ENCODE measurements around the gene PHF12.

Gene PHF12

DNA sequence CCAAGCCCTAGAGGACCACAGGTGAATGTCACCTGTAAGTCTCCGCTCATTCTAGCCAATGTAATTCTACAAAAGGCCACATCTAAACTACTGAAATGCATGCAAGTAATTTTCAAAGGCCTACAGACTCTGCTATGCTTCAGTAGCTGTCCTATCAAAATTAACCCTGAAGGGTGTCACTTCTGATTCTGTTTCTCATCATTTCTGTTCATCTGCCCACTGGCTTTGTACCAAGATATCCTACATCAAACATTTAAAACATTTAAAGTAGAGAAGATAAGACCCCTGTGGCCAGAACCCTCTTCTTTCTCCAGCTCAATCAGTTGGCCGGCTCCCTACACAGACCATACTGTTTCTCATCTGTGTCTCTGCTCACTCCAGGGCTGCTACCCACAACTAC lies 21.5 kb downstream of the PHF12 start:
- TF ChIP-seq, protein P1, sequence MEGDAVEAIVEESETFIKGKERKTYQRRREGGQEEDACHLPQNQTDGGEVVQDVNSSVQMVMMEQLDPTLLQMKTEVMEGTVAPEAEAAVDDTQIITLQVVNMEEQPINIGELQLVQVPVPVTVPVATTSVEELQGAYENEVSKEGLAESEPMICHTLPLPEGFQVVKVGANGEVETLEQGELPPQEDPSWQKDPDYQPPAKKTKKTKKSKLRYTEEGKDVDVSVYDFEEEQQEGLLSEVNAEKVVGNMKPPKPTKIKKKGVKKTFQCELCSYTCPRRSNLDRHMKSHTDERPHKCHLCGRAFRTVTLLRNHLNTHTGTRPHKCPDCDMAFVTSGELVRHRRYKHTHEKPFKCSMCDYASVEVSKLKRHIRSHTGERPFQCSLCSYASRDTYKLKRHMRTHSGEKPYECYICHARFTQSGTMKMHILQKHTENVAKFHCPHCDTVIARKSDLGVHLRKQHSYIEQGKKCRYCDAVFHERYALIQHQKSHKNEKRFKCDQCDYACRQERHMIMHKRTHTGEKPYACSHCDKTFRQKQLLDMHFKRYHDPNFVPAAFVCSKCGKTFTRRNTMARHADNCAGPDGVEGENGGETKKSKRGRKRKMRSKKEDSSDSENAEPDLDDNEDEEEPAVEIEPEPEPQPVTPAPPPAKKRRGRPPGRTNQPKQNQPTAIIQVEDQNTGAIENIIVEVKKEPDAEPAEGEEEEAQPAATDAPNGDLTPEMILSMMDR (IDR thresholded peaks at IDR 0.05; ENCODE audit: low read depth, low read length): no peak
- no peak overlapping the region for H3K4me3 ChIP-seq (ENCODE audit: low read depth, low read length)

DNA sequence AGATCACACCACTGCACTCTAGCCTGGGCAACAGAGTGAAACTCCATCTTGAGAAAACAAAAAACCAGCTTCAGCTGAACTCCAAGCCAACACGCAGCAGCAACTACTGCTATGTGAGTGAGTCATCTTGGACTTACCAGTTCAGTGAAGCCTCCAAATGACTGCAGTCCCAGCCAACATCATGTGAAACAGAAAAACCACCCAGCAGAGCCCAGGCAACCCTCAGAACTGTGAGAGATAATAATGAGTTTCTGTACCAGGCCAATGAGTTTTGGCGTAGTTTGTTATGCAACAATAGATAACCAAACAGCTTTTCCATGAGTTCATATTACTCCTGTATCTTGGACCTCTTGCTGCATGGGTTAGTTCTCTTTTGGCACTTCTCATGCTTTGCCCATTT lies 23.3 kb downstream of the PHF12 start:
- no peak overlapping the region for H3K4me3 ChIP-seq (ENCODE audit: low read depth, low read length)
- TF ChIP-seq, protein P1 (IDR thresholded peaks at IDR 0.05; ENCODE audit: low read depth, low read length): no peak

DNA sequence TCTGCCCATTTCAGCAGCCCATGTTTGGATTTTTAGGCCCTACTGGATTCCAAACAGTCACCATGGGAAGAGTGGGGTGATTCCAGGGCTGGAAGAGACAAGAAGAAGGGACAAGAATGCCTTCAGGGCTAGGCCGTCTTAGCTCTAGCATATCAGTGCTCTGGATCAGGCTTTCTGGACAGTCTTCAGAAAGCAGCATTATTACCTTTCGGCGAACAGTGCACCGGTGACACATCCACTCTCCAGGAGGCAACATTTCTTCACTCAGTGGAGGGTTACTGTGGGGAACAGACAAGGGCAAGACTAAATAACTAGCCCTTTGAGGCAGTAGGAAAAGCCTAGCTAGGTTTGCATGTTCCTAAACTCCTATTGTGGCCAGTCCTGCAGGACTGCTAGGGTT lies 24.5 kb downstream of the PHF12 start:
- TF ChIP-seq, protein P1 (IDR thresholded peaks at IDR 0.05; ENCODE audit: low read depth, low read length): no peak
- no peak overlapping the region for H3K4me3 ChIP-seq (ENCODE audit: low read depth, low read length)

DNA sequence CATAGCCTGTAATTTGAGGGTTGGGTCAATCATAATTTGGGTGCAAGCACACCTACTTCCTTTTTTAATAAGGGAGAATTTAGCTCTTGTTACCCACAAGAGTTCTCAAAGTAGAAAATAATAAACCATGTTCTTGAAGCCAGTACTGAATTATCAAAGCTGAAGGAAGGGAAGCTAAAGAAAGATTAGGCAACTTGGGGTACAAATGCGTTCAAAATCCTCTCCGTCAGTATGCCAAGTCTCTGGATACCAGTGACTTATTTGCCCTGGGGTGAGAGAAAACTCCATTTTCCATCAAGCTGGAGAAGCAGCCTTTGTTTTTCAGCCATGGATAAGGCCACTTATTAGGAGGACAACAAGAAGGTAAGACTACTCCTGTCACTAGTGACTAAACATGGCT lies 25.0 kb downstream of the PHF12 start:
- TF ChIP-seq, protein P1 (IDR thresholded peaks at IDR 0.05; ENCODE audit: low read depth, low read length): no peak

DNA sequence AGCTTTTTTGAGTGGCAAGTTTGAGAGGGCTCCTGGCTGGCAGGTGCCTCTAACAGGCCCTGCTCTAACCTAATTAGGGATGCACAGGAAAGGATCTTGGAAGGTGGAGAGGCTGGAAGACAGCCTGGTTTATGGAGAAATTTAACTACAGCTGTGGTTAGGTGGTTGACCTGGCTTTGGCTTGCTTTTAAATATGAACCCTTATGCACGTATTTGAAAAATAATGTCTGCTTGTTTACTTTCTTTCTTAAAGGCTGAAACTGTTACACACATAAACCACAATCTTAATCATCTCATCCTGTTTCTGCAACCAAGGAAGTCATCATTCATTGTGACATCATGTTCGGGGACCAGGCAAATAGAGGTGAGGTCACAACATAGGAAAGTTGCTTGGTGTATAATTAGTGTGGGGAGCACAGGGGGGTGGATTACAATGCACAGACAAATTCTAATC lies 25.4 kb downstream of the PHF12 start:
- TF ChIP-seq, protein P1 (IDR thresholded peaks at IDR 0.05; ENCODE audit: low read depth, low read length): no peak
- H3K4me3 ChIP-seq (ENCODE audit: low read depth, low read length): no peak overlapping the region

More for the DNA sequence above, 25.0 kb downstream of the PHF12 start:
- no peak overlapping the region for H3K4me3 ChIP-seq (ENCODE audit: low read depth, low read length)

DNA sequence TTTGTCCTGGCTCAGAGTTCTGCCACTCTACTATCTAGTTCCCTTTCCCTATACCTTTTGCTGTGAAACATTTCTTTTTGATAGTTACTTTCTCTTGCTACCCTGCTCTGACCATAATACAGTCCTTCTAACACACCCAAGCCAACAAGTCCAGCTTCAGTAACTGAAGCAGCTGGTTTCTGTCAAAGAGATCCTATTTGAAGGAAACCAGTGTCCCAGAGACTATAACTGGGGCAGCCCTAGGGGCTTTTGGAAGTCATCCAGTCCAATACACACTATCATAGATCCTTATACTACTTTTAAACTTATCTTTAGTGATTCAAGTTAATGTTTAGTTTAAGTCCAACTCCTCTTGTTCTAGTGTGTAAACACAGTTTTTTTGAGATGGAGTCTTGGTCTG lies 31.1 kb downstream of the PHF12 start:
- TF ChIP-seq, protein P1 (IDR thresholded peaks at IDR 0.05; ENCODE audit: low read depth, low read length): no peak
- H3K4me3 ChIP-seq (ENCODE audit: low read depth, low read length): no peak overlapping the region

DNA sequence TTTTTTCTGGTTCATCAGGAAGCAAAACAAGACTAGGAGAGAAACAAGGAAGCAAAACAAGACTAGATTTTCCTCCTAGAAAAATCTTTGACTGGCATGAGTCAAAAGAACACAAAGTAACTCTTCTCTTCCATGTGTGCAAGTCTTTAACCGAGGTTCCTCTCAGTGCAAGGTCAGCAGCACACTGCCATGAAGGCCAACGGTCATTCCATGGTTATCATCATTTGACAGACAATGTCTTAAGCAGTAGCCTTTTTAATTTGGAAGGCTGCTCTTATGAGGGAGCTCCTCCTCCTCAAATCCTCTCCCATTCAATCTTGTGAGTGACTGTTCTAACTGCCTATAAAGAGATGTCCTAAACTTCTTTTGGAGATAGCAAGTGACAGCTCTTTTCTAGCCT lies 33.0 kb downstream of the PHF12 start:
- TF ChIP-seq, protein P1 (IDR thresholded peaks at IDR 0.05; ENCODE audit: low read depth, low read length): no peak
- H3K4me3 ChIP-seq (ENCODE audit: low read depth, low read length): no peak overlapping the region

Measured in WI38 (cell line).